ENCODE measurements around the gene TUBA1A. TPM values are rescaled to one million over a fixed set of nuclear protein-coding genes. Genes with fewer than 3 reads are reported as not detected.

The TUBA1A gene
- total RNA-seq, 1 donor from 2014 or later: 1,025 TPM

DNA sequence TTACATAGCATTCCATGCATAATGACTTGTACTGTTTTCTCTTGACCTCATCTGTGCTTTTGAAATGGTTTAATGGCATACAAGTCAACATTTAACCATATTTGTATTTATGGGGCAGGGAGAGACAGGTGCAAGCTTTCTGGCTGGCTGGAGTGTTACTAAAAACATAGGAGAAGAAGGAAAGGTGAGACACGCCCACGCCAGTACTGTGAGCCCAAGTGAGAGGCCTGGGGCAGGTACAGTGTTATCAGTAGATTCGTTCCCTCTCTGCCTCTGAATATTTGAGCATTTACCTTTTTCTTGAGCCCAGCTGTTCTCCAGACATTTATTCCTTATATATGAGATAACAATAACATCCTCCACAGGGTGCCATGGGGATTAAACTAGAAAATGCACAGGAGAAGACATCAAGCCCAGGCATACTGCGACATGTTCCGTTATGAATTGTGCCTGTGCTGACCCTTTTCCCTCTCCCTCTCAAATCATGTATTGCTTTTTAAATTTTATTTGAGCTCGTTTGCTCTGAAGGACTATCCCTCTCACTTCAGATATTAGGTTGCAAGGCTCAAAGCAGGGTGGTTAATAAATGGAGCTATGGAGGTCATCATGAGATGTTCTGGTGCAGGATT, 41.4 kb upstream of the TUBA1A start:
- no peak overlapping the region for H3K4me3 ChIP-seq (ENCODE audit: low read depth, low read length)
- DNase-seq (ENCODE audit: low read depth): no peak
- TF ChIP-seq CTCF (conservative IDR thresholded peaks at IDR 0.05; ENCODE audit: low read depth, low read length): no peak

GRCh38 chr12:49228653-49229052, 39.8 kb upstream of the TUBA1A start:
- DNase-seq (ENCODE audit: low read depth): no peak
- TF ChIP-seq CTCF (conservative IDR thresholded peaks at IDR 0.05; ENCODE audit: low read depth, low read length): no peak
- no peak overlapping the region for H3K4me3 ChIP-seq (ENCODE audit: low read depth, low read length)

DNA sequence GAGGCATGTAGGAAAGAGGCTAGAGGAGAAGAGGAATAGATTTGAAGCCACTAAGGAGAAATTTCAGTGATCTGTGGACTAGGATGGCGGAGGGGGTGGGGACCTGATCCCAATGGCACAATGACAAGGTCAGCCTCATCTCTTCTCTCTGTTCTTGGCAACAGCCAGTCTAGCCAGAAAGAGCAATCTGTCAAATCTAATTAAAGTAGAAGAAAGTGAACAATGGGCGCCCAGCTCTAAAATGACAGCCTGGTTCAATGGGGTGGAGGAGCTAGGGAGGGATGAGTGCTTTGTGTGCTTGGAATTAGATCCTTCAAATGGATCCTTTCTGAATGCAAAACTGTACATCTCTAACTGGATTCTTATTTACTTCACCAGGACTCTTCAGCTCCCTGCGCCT, 38.8 kb upstream of the TUBA1A start:
- TF ChIP-seq CTCF (conservative IDR thresholded peaks at IDR 0.05; ENCODE audit: low read depth, low read length): no peak
- no peak overlapping the region for H3K4me3 ChIP-seq (ENCODE audit: low read depth, low read length)
- DNase-seq (ENCODE audit: low read depth): no peak

- DNase-seq (ENCODE audit: low read depth): no peak
- H3K4me3 ChIP-seq (ENCODE audit: low read depth, low read length): no peak overlapping the region
- peak; percentile 49 for TF ChIP-seq CTCF (conservative IDR thresholded peaks at IDR 0.05; ENCODE audit: low read depth, low read length)
Observed at GRCh38 chr12:49225576-49226166, 36.8 kb upstream of the TUBA1A start.

- DNase-seq (ENCODE audit: low read depth): no peak
- no peak for TF ChIP-seq CTCF (conservative IDR thresholded peaks at IDR 0.05; ENCODE audit: low read depth, low read length)
- no peak overlapping the region for H3K4me3 ChIP-seq (ENCODE audit: low read depth, low read length)
Observed at GRCh38 chr12:49223590-49224369, 34.9 kb upstream of the TUBA1A start.

DNA sequence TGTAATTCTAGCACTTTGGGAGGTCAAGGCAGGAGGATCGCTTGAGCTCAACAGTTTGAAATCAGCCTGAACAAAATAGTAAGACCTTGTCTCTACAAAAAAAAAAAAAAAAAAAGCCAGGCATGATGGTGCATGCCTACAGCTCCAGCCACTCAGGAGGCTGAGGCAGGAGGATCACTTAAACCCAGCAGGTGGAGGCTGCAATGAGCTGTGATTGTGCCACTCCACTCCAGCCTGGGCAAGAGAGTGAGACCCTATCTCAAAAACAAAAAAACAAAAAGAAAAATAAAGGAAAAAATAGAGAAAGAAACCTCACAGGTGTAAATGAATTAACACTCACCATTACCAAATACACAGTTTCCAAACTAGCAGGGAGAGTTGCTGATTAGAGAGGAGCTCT, 34.2 kb upstream of the TUBA1A start:
- no peak overlapping the region for H3K4me3 ChIP-seq (ENCODE audit: low read depth, low read length)
- TF ChIP-seq CTCF (conservative IDR thresholded peaks at IDR 0.05; ENCODE audit: low read depth, low read length): no peak

More for the DNA sequence above, 34.2 kb upstream of the TUBA1A start:
- no peak for DNase-seq (ENCODE audit: low read depth)

Data from epithelial cell of proximal tubule (primary cell).